ENCODE measurements around the gene STRA8. TPM values are rescaled to one million over a fixed set of nuclear protein-coding genes. Genes with fewer than 3 reads are reported as not detected.
"Not testable (repeated sequence)": the region's sequence is repeated elsewhere in the genome, so short reads cannot be mapped to it uniquely, and the experiment has no call there.

STRA8 gene
- total and polyA plus RNA-seq, 7 donors, result not detected

- Histone ChIP-seq H3K9me3 (no peaks in the 10 kb centered on the region), H3K4me1 (peaks cover 12% of the 10 kb centered on the region), H3K27ac (peak overlapping the region; percentile 93), H3K27me3 (ENCODE audit: insufficient read depth in 3 of 3, low read length in 2 of 3) (no peaks in the 10 kb centered on the region), H3K4me3 (peak overlapping the region; percentile 99), H3K36me3 (ENCODE audit: insufficient read depth in 1 of 2, low read depth in 1 of 2) (peaks cover 0 to 11% of the 10 kb centered on the region in 2 donors)
- WGBS, 3 donors, result 0 to 1% (median 0%) methylated on average over 13 of the region's 13 CpGs
- DNase-seq (no peak), ATAC-seq (peak in 2 of 4 donors; percentile 27 to 29)
- TF ChIP-seq CTCF (IDR thresholded peaks at IDR 0.05), result no peak
- intact Hi-C loops (cut with DNase I), result no loop called here
These were observed 22.8 kb upstream of the STRA8 start for GRCh38 chr7:135210888-135211178.

- Histone ChIP-seq H3K9me3 (no peaks in the 10 kb centered on the region), H3K4me3 (peak within 1 kb of the TSS; percentile 99), H3K27me3 (ENCODE audit: insufficient read depth in 3 of 3, low read length in 2 of 3) (no peaks in the 10 kb centered on the region), H3K36me3 (ENCODE audit: insufficient read depth in 1 of 2, low read depth in 1 of 2) (peaks cover 0 to 6% of the 10 kb centered on the region in 2 donors), H3K4me1 (peaks cover 12% of the 10 kb centered on the region), H3K27ac (peak within 1 kb of the TSS; percentile 93)
- 0 to 1% (median 0%) methylated on average over 49 to 82 of the region's 82 CpGs for WGBS, 3 donors
- ATAC-seq (peak; percentile 96 to 98 (median 98)), DNase-seq (peak; percentile 97 to 98)
- no peak for TF ChIP-seq CTCF (IDR thresholded peaks at IDR 0.05)
- intact Hi-C loops (cut with DNase I), result no loop called here
These were observed 22.3 kb upstream of the STRA8 start, which contains the start of gene WDR91 for GRCh38 chr7:135211179-135211945. Gene WDR91 (minus strand): TSS chr7:135211526. CDS start chr7:135211502, 24 bp downstream.

GRCh38 chr7:135211946-135212685 is 21.5 kb upstream of the STRA8 start:
- H3K9me3 ChIP-seq; H3K27me3 ChIP-seq (ENCODE audit: insufficient read depth in 3 of 3, low read length in 2 of 3); H3K36me3 ChIP-seq (ENCODE audit: insufficient read depth in 1 of 2, low read depth in 1 of 2); intact Hi-C loops (cut with DNase I): not testable (repeated sequence)
- H3K4me1 ChIP-seq, result peaks cover 12% of the 10 kb centered on the region
- peak overlapping the region; percentile 99 for H3K4me3 ChIP-seq
- H3K27ac ChIP-seq, result peak overlapping the region; percentile 93
- 29 to 35% (median 34%) methylated on average over 29 to 30 of the region's 30 CpGs for WGBS, 3 donors
- peak; percentile 45 to 74 for DNase-seq
- ATAC-seq, result peak in 2 of 4 donors; percentile 18 to 50

- Histone ChIP-seq H3K36me3 (ENCODE audit: insufficient read depth in 1 of 2, low read depth in 1 of 2) (no peaks in the 10 kb centered on the region), H3K4me1 (peaks cover 12% of the 10 kb centered on the region), H3K27ac (no peak overlapping the region), H3K27me3 (ENCODE audit: insufficient read depth in 3 of 3, low read length in 2 of 3) (no peaks in the 10 kb centered on the region), H3K4me3 (no peak overlapping the region), H3K9me3 (no peaks in the 10 kb centered on the region)
- ATAC-seq (no peak), DNase-seq (no peak)
- TF ChIP-seq CTCF (IDR thresholded peaks at IDR 0.05), result no peak
- intact Hi-C loops (cut with DNase I), result no loop called here
- 74 to 78% (median 77%) methylated on average over 2 of the region's 2 CpGs for WGBS, 3 donors
These were observed 19.8 kb upstream of the STRA8 start for GRCh38 chr7:135213831-135214230.

GRCh38 chr7:135215180-135215579 is 18.5 kb upstream of the STRA8 start:
- Histone ChIP-seq H3K4me1 (peaks cover 3% of the 10 kb centered on the region), H3K9me3 (no peaks in the 10 kb centered on the region), H3K36me3 (ENCODE audit: insufficient read depth in 1 of 2, low read depth in 1 of 2) (no peaks in the 10 kb centered on the region), H3K27me3 (ENCODE audit: insufficient read depth in 3 of 3, low read length in 2 of 3) (no peaks in the 10 kb centered on the region), H3K27ac (no peak overlapping the region), H3K4me3 (no peak overlapping the region)
- ATAC-seq (no peak), DNase-seq (no peak)
- 89 to 91% (median 89%) methylated on average over 4 of the region's 4 CpGs for WGBS, 3 donors
- TF ChIP-seq CTCF (IDR thresholded peaks at IDR 0.05), result no peak
- intact Hi-C loops (cut with DNase I), result no loop called here

Data from psoas muscle (tissue), 8 donors.